ENCODE measurements around the gene KCNH2.

DNA sequence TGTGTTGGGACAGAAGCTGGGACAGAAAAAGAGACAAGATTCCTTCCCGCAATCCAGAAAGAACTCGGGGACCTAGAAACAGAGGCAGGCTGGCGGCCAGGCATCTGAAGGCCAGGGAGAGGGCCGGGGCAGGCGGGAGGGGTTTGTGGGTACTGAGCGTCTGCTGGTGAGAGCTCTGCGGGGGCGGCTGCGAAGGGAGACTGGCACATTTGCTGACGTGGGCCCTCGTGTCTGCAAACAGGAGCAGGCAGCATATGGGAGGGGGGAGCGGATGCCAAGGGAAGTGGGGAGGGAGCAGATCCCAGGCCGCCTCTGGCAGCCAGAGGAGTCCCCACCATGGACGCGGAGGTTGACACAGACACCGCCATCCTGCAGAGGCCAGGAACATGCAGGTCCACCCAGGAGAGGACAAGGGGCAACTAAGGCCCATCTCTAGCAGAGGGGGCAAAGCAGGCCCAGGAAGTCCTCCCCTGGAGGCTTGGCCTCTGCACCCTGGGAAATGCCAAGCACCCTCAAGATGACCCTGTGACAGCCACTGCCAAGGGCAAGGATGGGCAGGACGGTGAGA is 32.2 kb downstream of the KCNH2 start:
- TF ChIP-seq POLR2A (IDR thresholded peaks at IDR 0.05): no peak
- TF ChIP-seq, protein P1, sequence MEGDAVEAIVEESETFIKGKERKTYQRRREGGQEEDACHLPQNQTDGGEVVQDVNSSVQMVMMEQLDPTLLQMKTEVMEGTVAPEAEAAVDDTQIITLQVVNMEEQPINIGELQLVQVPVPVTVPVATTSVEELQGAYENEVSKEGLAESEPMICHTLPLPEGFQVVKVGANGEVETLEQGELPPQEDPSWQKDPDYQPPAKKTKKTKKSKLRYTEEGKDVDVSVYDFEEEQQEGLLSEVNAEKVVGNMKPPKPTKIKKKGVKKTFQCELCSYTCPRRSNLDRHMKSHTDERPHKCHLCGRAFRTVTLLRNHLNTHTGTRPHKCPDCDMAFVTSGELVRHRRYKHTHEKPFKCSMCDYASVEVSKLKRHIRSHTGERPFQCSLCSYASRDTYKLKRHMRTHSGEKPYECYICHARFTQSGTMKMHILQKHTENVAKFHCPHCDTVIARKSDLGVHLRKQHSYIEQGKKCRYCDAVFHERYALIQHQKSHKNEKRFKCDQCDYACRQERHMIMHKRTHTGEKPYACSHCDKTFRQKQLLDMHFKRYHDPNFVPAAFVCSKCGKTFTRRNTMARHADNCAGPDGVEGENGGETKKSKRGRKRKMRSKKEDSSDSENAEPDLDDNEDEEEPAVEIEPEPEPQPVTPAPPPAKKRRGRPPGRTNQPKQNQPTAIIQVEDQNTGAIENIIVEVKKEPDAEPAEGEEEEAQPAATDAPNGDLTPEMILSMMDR (IDR thresholded peaks at IDR 0.05): no peak
